Islet precursor cell (in vitro differentiated cells): ENCODE data around the gene CYP26B1.

Experiments
- DNase-seq: peaks from one replicate; pipeline ENCODE4 v3.0.0-alpha.2; 2018

CYP26B1 gene

GRCh38 chr2:72140621-72140960, 7.1 kb downstream of the CYP26B1 start:
- peak; percentile 40 for DNase-seq

GRCh38 chr2:72139874-72140620, 7.6 kb downstream of the CYP26B1 start:
- DNase-seq, result peak; percentile 41

- DNase-seq, result no peak
These were observed 8.2 kb downstream of the CYP26B1 start for GRCh38 chr2:72139471-72139873.

- peak; percentile 55 for DNase-seq
These were observed 8.7 kb downstream of the CYP26B1 start for GRCh38 chr2:72138921-72139381.

- DNase-seq, result peak; percentile 75
These were observed 9.4 kb downstream of the CYP26B1 start for GRCh38 chr2:72138011-72138881.

- DNase-seq, result peak; percentile 86
These were observed 10.1 kb downstream of the CYP26B1 start for GRCh38 chr2:72137498-72138010.

- DNase-seq, result no peak
These were observed 10.6 kb downstream of the CYP26B1 start for GRCh38 chr2:72136933-72137497.

GRCh38 chr2:72136331-72136730, 11.3 kb downstream of the CYP26B1 start:
- DNase-seq, result no peak

- DNase-seq, result no peak
These were observed 11.7 kb downstream of the CYP26B1 start for GRCh38 chr2:72135921-72136320.

- no peak for DNase-seq
These were observed 12.5 kb downstream of the CYP26B1 start for GRCh38 chr2:72134997-72135800.

GRCh38 chr2:72134408-72134996, 13.2 kb downstream of the CYP26B1 start:
- DNase-seq, result no peak

- DNase-seq, result no peak
These were observed 13.8 kb downstream of the CYP26B1 start for GRCh38 chr2:72133721-72134407.

- DNase-seq, result peak; percentile 22
These were observed 14.5 kb downstream of the CYP26B1 start for GRCh38 chr2:72132981-72133720.

GRCh38 chr2:72131916-72132841, 15.5 kb downstream of the CYP26B1 start:
- DNase-seq, result peak; percentile 50

- peak; percentile 33 for DNase-seq
These were observed 16.2 kb downstream of the CYP26B1 start for GRCh38 chr2:72131371-72131891.

GRCh38 chr2:72130659-72131360, 16.9 kb downstream of the CYP26B1 start:
- peak; percentile 69 for DNase-seq

- DNase-seq, result peak; percentile 35
These were observed 17.9 kb downstream of the CYP26B1 start for GRCh38 chr2:72129681-72130340.

GRCh38 chr2:72128843-72129227, 18.8 kb downstream of the CYP26B1 start:
- peak; percentile 49 for DNase-seq
